NCI-H2081 (cell line): ENCODE measurements around the gene NSG1.

Source experiments
- DNase-seq, 2 experiments: peaks; one replicate each; lab custom pipeline; 2025; lab: John Stamatoyannopoulos, UW

The NSG1 gene

GRCh38 chr4:4396628-4397440, 9.9 kb downstream of the NSG1 start:
- DNase-seq = no peak

- DNase-seq = no peak
These were observed 10.5 kb downstream of the NSG1 start for GRCh38 chr4:4397441-4397819.

GRCh38 chr4:4398430-4398829, 11.5 kb downstream of the NSG1 start:
- DNase-seq = no peak

- DNase-seq = no peak
These were observed 14.1 kb downstream of the NSG1 start for GRCh38 chr4:4401036-4401435.

- no peak for DNase-seq
These were observed 16.1 kb downstream of the NSG1 start for GRCh38 chr4:4402966-4403365.

GRCh38 chr4:4405358-4405962, 18.6 kb downstream of the NSG1 start:
- no peak for DNase-seq

- no peak for DNase-seq
These were observed 19.8 kb downstream of the NSG1 start for GRCh38 chr4:4406455-4407298.

- DNase-seq = no peak
These were observed 20.6 kb downstream of the NSG1 start for GRCh38 chr4:4407299-4408131.

GRCh38 chr4:4408132-4408523, 21.2 kb downstream of the NSG1 start:
- no peak for DNase-seq

- no peak for DNase-seq
These were observed 21.9 kb downstream of the NSG1 start for GRCh38 chr4:4408576-4409335.

GRCh38 chr4:4409416-4410115, 22.7 kb downstream of the NSG1 start:
- no peak for DNase-seq

- DNase-seq = no peak
These were observed 23.4 kb downstream of the NSG1 start for GRCh38 chr4:4410271-4410670.

- DNase-seq = no peak
These were observed 25.0 kb downstream of the NSG1 start for GRCh38 chr4:4411906-4412305.

- no peak for DNase-seq
These were observed 25.9 kb downstream of the NSG1 start for GRCh38 chr4:4412641-4413372.

- DNase-seq = no peak
These were observed 26.4 kb downstream of the NSG1 start for GRCh38 chr4:4413373-4413725.

- no peak for DNase-seq
These were observed 26.9 kb downstream of the NSG1 start for GRCh38 chr4:4413806-4414205.

- no peak for DNase-seq
These were observed 28.4 kb downstream of the NSG1 start for GRCh38 chr4:4415107-4415805.

GRCh38 chr4:4415806-4416805, 29.2 kb downstream of the NSG1 start:
- DNase-seq = no peak
